Epithelial cell of esophagus (primary cell): ENCODE measurements around the gene UBE2O.

Experiments used
- DNase-seq: peaks from one replicate; pipeline ENCODE4 v3.0.0; 2010; ENCODE audit warnings: low read depth
- H3K4me3 ChIP-seq: 2 replicates; pipeline ENCODE4 v1.5.1; 2011; ENCODE audit warnings: mild to moderate bottlenecking, low read length, control low read depth
- CTCF ChIP-seq: IDR thresholded peaks from 2 replicates; pipeline ENCODE4 v1.5.1; 2011; ENCODE audit warnings: low read depth, mild to moderate bottlenecking, low read length, control low read depth, inconsistent platforms; ENCODE audit not compliant: insufficient read depth; ENCODE audit errors: missing control alignments

UBE2O gene

GRCh38 chr17:76492989-76493501 is 40.1 kb upstream of the UBE2O start:
- TF ChIP-seq CTCF: no peak
- no peak overlapping the region for H3K4me3 ChIP-seq
- peak; percentile 71 for DNase-seq

- no peak overlapping the region for H3K4me3 ChIP-seq
- peak; percentile 43 for DNase-seq
- TF ChIP-seq CTCF: no peak
These were observed 39.4 kb upstream of the UBE2O start for GRCh38 chr17:76492123-76492988.

GRCh38 chr17:76491271-76492122 is 38.5 kb upstream of the UBE2O start:
- TF ChIP-seq CTCF: no peak
- no peak overlapping the region for H3K4me3 ChIP-seq
- DNase-seq: no peak

- TF ChIP-seq CTCF: no peak
- H3K4me3 ChIP-seq: no peak overlapping the region
- no peak for DNase-seq
These were observed 37.3 kb upstream of the UBE2O start for GRCh38 chr17:76490112-76490710.

- no peak overlapping the region for H3K4me3 ChIP-seq
- TF ChIP-seq CTCF: no peak
- DNase-seq: no peak
These were observed 34.7 kb upstream of the UBE2O start for GRCh38 chr17:76487451-76488192.

GRCh38 chr17:76485569-76485968 is 32.6 kb upstream of the UBE2O start:
- no peak for DNase-seq
- TF ChIP-seq CTCF: no peak
- H3K4me3 ChIP-seq: no peak overlapping the region
